ENCODE measurements around the gene C20orf144. TPM values are rescaled to one million over a fixed set of nuclear protein-coding genes. Genes with fewer than 3 reads are reported as not detected.
A peak's percentile ranks its signal among the peaks of the same experiment; 100 is the strongest.

Gene C20orf144
- total and polyA plus RNA-seq, 2 donors from 2014 or later = 0.16 TPM; not detected in 1

GRCh38 chr20:33667245-33667675, 5.1 kb downstream of the C20orf144 start:
- TF ChIP-seq CTCF (IDR thresholded peaks at IDR 0.05; ENCODE audit: borderline replicate concordance, extremely low read depth, insufficient read depth) = no peak
- peak overlapping the region in 1 of 3 donors; percentile 46 for H3K9ac ChIP-seq (ENCODE audit: low read length in 3 of 3)
- peaks cover 0 to 5% (median 0%) of the 10 kb centered on the region in 3 donors for H3K36me3 ChIP-seq (ENCODE audit: control insufficient read depth in 2 of 3, insufficient read depth in 3 of 3, low read length in 3 of 3)
- FAIRE-seq = no peak
- peak in 4 of 5 donors; percentile 46 to 88 (median 63) for DNase-seq
- H3K27ac ChIP-seq (ENCODE audit: low read depth in 2 of 2, low read length in 2 of 2) = peak overlapping the region; percentile 66 to 85
- peaks cover 0 to 22% (median 14%) of the 10 kb centered on the region in 3 donors for H3K4me1 ChIP-seq (ENCODE audit: control insufficient read depth in 2 of 3, insufficient read depth in 2 of 3, low read depth in 1 of 3, low read length in 3 of 3)
- no peaks in the 10 kb centered on the region for H3K9me3 ChIP-seq (ENCODE audit: control insufficient read depth in 2 of 3, insufficient read depth in 1 of 3, low read length in 3 of 3)
- intact Hi-C loops (cut with DNase I) = no loop called here
- no peaks in the 10 kb centered on the region for H3K27me3 ChIP-seq (ENCODE audit: control insufficient read depth, insufficient read depth, low read length)
- H3K4me3 ChIP-seq (ENCODE audit: low read length in 3 of 3) = peak overlapping the region; percentile 28 to 66 (median 38)

GRCh38 chr20:33667676-33668465, 5.7 kb downstream of the C20orf144 start:
- DNase-seq (peak; percentile 83 to 93 (median 87)), FAIRE-seq (no peak)
- peak; percentile 95 for TF ChIP-seq CTCF (IDR thresholded peaks at IDR 0.05; ENCODE audit: borderline replicate concordance, extremely low read depth, insufficient read depth)
- intact Hi-C loops (cut with DNase I) = no loop called here
- H3K36me3 ChIP-seq (ENCODE audit: control insufficient read depth in 2 of 3, insufficient read depth in 3 of 3, low read length in 3 of 3) = peaks cover 0 to 5% (median 0%) of the 10 kb centered on the region in 3 donors
- peaks cover 0 to 27% (median 14%) of the 10 kb centered on the region in 3 donors for H3K4me1 ChIP-seq (ENCODE audit: control insufficient read depth in 2 of 3, insufficient read depth in 2 of 3, low read depth in 1 of 3, low read length in 3 of 3)
- H3K4me3 ChIP-seq (ENCODE audit: low read length in 3 of 3) = peak overlapping the region; percentile 28 to 66 (median 38)
- peak overlapping the region; percentile 66 to 85 for H3K27ac ChIP-seq (ENCODE audit: low read depth in 2 of 2, low read length in 2 of 2)
- H3K27me3 ChIP-seq (ENCODE audit: control insufficient read depth, insufficient read depth, low read length) = no peaks in the 10 kb centered on the region
- peak overlapping the region in 1 of 3 donors; percentile 40 for H3K9ac ChIP-seq (ENCODE audit: low read length in 3 of 3)
- H3K9me3 ChIP-seq (ENCODE audit: control insufficient read depth in 2 of 3, insufficient read depth in 1 of 3, low read length in 3 of 3) = no peaks in the 10 kb centered on the region

- no peaks in the 10 kb centered on the region for H3K9me3 ChIP-seq (ENCODE audit: control insufficient read depth in 2 of 3, insufficient read depth in 1 of 3, low read length in 3 of 3)
- H3K27me3 ChIP-seq (ENCODE audit: control insufficient read depth, insufficient read depth, low read length) = no peaks in the 10 kb centered on the region
- intact Hi-C loops (cut with DNase I) = no loop called here
- peaks cover 0 to 5% (median 0%) of the 10 kb centered on the region in 3 donors for H3K36me3 ChIP-seq (ENCODE audit: control insufficient read depth in 2 of 3, insufficient read depth in 3 of 3, low read length in 3 of 3)
- no peak for FAIRE-seq
- DNase-seq = peak in 1 of 5 donors; percentile 68
- H3K4me1 ChIP-seq (ENCODE audit: control insufficient read depth in 2 of 3, insufficient read depth in 2 of 3, low read depth in 1 of 3, low read length in 3 of 3) = peaks cover 0 to 31% (median 14%) of the 10 kb centered on the region in 3 donors
- no peak for TF ChIP-seq CTCF (IDR thresholded peaks at IDR 0.05; ENCODE audit: borderline replicate concordance, extremely low read depth, insufficient read depth)
- no peak overlapping the region for H3K4me3 ChIP-seq (ENCODE audit: low read length in 3 of 3)
- H3K9ac ChIP-seq (ENCODE audit: low read length in 3 of 3) = no peak overlapping the region
- H3K27ac ChIP-seq (ENCODE audit: low read depth in 2 of 2, low read length in 2 of 2) = no peak overlapping the region
These were observed 6.5 kb downstream of the C20orf144 start for GRCh38 chr20:33668466-33669155.

All from kidney (tissue), 14 donors.